ACHN (cell line): ENCODE results near the gene MOB3A.

Source experiments
- DNase-seq: peaks from one replicate; pipeline ENCODE4 v3.0.0-alpha.2; 2015
- in situ Hi-C: cut with HindIII; loops from 2 replicates; pipeline ENCODE4 v1.10.0; 2017; ENCODE audit warnings: low sequenced_read_pairs, low pct_ligation_motif_present, low pct_unique_long_range_greater_than_20kb

The MOB3A gene

GRCh38 chr19:2022289-2022688 is 73.8 kb downstream of the MOB3A start:
- in situ Hi-C loops: no loop called here

GRCh38 chr19:2021453-2022140 is 74.5 kb downstream of the MOB3A start:
- DNase-seq: no peak

More at GRCh38 chr19:2022289-2022688, 73.8 kb downstream of the MOB3A start:
- DNase-seq: no peak

More at GRCh38 chr19:2021453-2022140, 74.5 kb downstream of the MOB3A start:
- in situ Hi-C loops: no loop called here
